Endothelial cell of umbilical vein (primary cell): ENCODE data around the gene KCNG2.

Source experiments
- CTCF ChIP-seq, 2 donors: IDR thresholded peaks; 1 replicate in 1 of 2; 2 replicates in 1 of 2; pipeline ENCODE4 v1.5.1; 2011; ENCODE audit warnings: low read length in 2 of 2, mild to moderate bottlenecking in 2 of 2, moderate library complexity in 2 of 2, control low read depth in 1 of 2, inconsistent platforms in 1 of 2, low read depth in 1 of 2; ENCODE audit not compliant: insufficient read depth in 1 of 2; ENCODE audit errors: extremely low read depth in 1 of 2
- EZH2 ChIP-seq: IDR thresholded peaks from 2 replicates; pipeline ENCODE4 v1.6.1; 2012; ENCODE audit warnings: borderline replicate concordance, low read depth, mild to moderate bottlenecking, moderate library complexity, low read length, inconsistent platforms; ENCODE audit not compliant: severe bottlenecking
- FOS ChIP-seq: IDR thresholded peaks from 2 replicates; pipeline ENCODE4 v1.6.1; 2011; ENCODE audit warnings: mild to moderate bottlenecking, low read length, moderate library complexity, borderline replicate concordance; ENCODE audit not compliant: insufficient read depth
- GATA2 ChIP-seq: IDR thresholded peaks from 2 replicates; pipeline ENCODE4 v1.7.0; 2011; ENCODE audit warnings: low read depth, mild to moderate bottlenecking, moderate library complexity, mixed read lengths, low read length; ENCODE audit not compliant: insufficient read length, insufficient read depth
- MAX ChIP-seq: IDR thresholded peaks from 2 replicates; pipeline ENCODE4 v1.6.1; 2011; ENCODE audit not compliant: insufficient read depth, insufficient read length
- MYC ChIP-seq: IDR thresholded peaks from one replicate; pipeline ENCODE4 v1.6.1; 2011; ENCODE audit warnings: mild to moderate bottlenecking, low read depth, low read length
- POLR2A ChIP-seq: IDR thresholded peaks from 2 replicates; pipeline ENCODE4 v1.6.1; 2012; ENCODE audit warnings: low read depth, mild to moderate bottlenecking, control low read depth, low read length
- POLR2AphosphoS5 ChIP-seq: IDR thresholded peaks from 2 replicates; pipeline ENCODE4 v1.6.1; 2012; ENCODE audit warnings: low read depth, mild to moderate bottlenecking, control low read depth, low read length, moderate library complexity; ENCODE audit not compliant: insufficient read depth

GRCh38 chr18:79932907-79933306 is 135.2 kb downstream of the KCNG2 start:
- TF ChIP-seq CTCF (IDR thresholded peaks at IDR 0.05; ENCODE audit: extremely low read depth in 1 of 2, insufficient read depth in 1 of 2, low read depth in 1 of 2, low read length in 2 of 2) (no peak), MYC (no peak), GATA2 (no peak), POLR2AphosphoS5 (no peak), EZH2 (no peak), MAX (no peak), POLR2A (no peak), FOS (no peak)
